ENCODE data around the gene RAB33A. TPM values are rescaled to one million over a fixed set of nuclear protein-coding genes. Genes with fewer than 3 reads are reported as not detected.
"Not testable (repeated sequence)": the region's sequence is repeated elsewhere in the genome, so short reads cannot be mapped to it uniquely, and the experiment has no call there.

The RAB33A gene
- total and polyA plus RNA-seq, 7 donors: 1.2 to 3.8 (median 1.3) TPM; not detected in 3

- no peak for TF ChIP-seq POLR2AphosphoS5 (IDR thresholded peaks at IDR 0.05)
- no peak for TF ChIP-seq CTCF (IDR thresholded peaks at IDR 0.05)
- TF ChIP-seq POLR2A (IDR thresholded peaks at IDR 0.05): no peak
- TF ChIP-seq EP300 (IDR thresholded peaks at IDR 0.05): no peak
- intact Hi-C loops (cut with DNase I): no loop called here
- Histone ChIP-seq H3K9me3 (no peaks in the 10 kb centered on the region), H3K36me3 (peaks cover 0 to 17% (median 0%) of the 10 kb centered on the region in 4 donors), H3K4me3 (no peak overlapping the region), H3K27me3 (no peaks in the 10 kb centered on the region), H3K27ac (no peak overlapping the region), H3K4me1 (no peaks in the 10 kb centered on the region)
- 89 to 99% methylated on average over 2 of the region's 2 CpGs for WGBS, 2 donors
- no peak for DNase-seq
These were observed 53.0 kb downstream of the RAB33A start for GRCh38 chrX:130224810-130225209.

GRCh38 chrX:130228871-130229270 lies 57.1 kb downstream of the RAB33A start:
- Histone ChIP-seq H3K4me3 (no peak overlapping the region), H3K4me1 (no peaks in the 10 kb centered on the region), H3K36me3 (peaks cover 0 to 21% (median 0%) of the 10 kb centered on the region in 4 donors), H3K27me3 (no peaks in the 10 kb centered on the region), H3K9me3 (no peaks in the 10 kb centered on the region), H3K27ac (no peak overlapping the region)
- WGBS, 2 donors: 30 to 71% methylated on average over 2 of the region's 2 CpGs
- intact Hi-C loops (cut with DNase I): no loop called here
- no peak for TF ChIP-seq EP300 (IDR thresholded peaks at IDR 0.05)
- TF ChIP-seq POLR2AphosphoS5 (IDR thresholded peaks at IDR 0.05): no peak
- no peak for TF ChIP-seq POLR2A (IDR thresholded peaks at IDR 0.05)
- no peak for TF ChIP-seq CTCF (IDR thresholded peaks at IDR 0.05)
- no peak for DNase-seq

- H3K9me3 ChIP-seq; H3K27ac ChIP-seq; intact Hi-C loops (cut with DNase I); H3K4me3 ChIP-seq; DNase-seq; H3K27me3 ChIP-seq; H3K4me1 ChIP-seq: not testable (repeated sequence)
- H3K36me3 ChIP-seq: peaks cover 0 to 37% (median 0%) of the 10 kb centered on the region in 4 donors
- WGBS, 2 donors: 97 to 98% methylated on average over 4 of the region's 4 CpGs
These were observed 59.4 kb downstream of the RAB33A start for GRCh38 chrX:130231184-130231583.

Other genes starting within 250 kb of the RAB33A start
- 1 to 10 TPM; 2.2 to 5.8 (median 4.2) TPM for gene BCORL1, start 189.3 kb upstream of the RAB33A start, total RNA-seq
- 1 to 10 TPM; 1.2 to 5.0 (median 1.6) TPM for gene BCORL1, start 189.3 kb upstream of the RAB33A start, polyA plus RNA-seq
- 1 to 10 TPM; 4.6 to 7.8 (median 5.2) TPM for gene ELF4, start 61.5 kb upstream of the RAB33A start, total RNA-seq
- 10 to 100 TPM; 19.2 to 25.9 (median 22.2) TPM for gene ELF4, start 61.5 kb upstream of the RAB33A start, polyA plus RNA-seq
- gene AIFM1, start 6.1 kb upstream of the RAB33A start, total RNA-seq: 10 to 100 TPM in 3 of 4 donors, 1 to 10 TPM in 1; 9.7 to 19.8 (median 14.2) TPM
- 10 to 100 TPM; 27.0 to 55.9 (median 47.4) TPM for gene AIFM1, start 6.1 kb upstream of the RAB33A start, polyA plus RNA-seq
- 1 to 10 TPM; 5.3 to 6.4 (median 5.7) TPM for gene ZNF280C, start 96.9 kb downstream of the RAB33A start, total RNA-seq
- gene ZNF280C, start 96.9 kb downstream of the RAB33A start, polyA plus RNA-seq: 1 to 10 TPM in 1 of 3 donors, under 1 TPM in 2; under 0.01 to 1.2 (median 0.92) TPM
- 10 to 100 TPM in 3 of 4 donors, 1 to 10 TPM in 1; 8.6 to 16.8 (median 11.6) TPM for gene SLC25A14, start 168.0 kb downstream of the RAB33A start, total RNA-seq
- 10 to 100 TPM in 1 of 3 donors, 1 to 10 TPM in 2; 4.4 to 10.0 (median 4.8) TPM for gene SLC25A14, start 168.0 kb downstream of the RAB33A start, polyA plus RNA-seq
- not detected for gene GPR119, start 213.7 kb downstream of the RAB33A start, total RNA-seq
- not detected for gene GPR119, start 213.7 kb downstream of the RAB33A start, polyA plus RNA-seq
- gene RBMX2, start 230.0 kb downstream of the RAB33A start, total RNA-seq: 10 to 100 TPM; 18.9 to 25.2 (median 20.8) TPM
- 10 to 100 TPM; 16.0 to 24.6 (median 18.7) TPM for gene RBMX2, start 230.0 kb downstream of the RAB33A start, polyA plus RNA-seq